Ovary (tissue), 9 donors: ENCODE results near the gene COG2. TPM values are rescaled to one million over a fixed set of nuclear protein-coding genes. Genes with fewer than 3 reads are reported as not detected.

Experiments
- DNase-seq, 5 donors: peaks; one replicate each; pipeline ENCODE4 v3.0.0-alpha.2; 2019 to 2020
- H3K27ac ChIP-seq, 2 donors: fragments of 200-600 bp; one replicate each; pipeline versions ENCODE4 v1.5.1 to v1.8.0; 2019 to 2022
- H3K27me3 ChIP-seq: fragments of 200-600 bp; one replicate; pipeline ENCODE4 v1.8.0; 2022
- H3K36me3 ChIP-seq: fragments of 200-600 bp; sonication (generic); one replicate; pipeline ENCODE4 v1.5.1; 2019
- H3K4me1 ChIP-seq: one replicate; pipeline ENCODE4 v1.8.1; 2013; ENCODE audit warnings: mild to moderate bottlenecking, moderate library complexity; ENCODE audit not compliant: insufficient read depth
- H3K4me3 ChIP-seq: fragments of 200-600 bp; sonication (generic); one replicate; pipeline ENCODE4 v1.5.1; 2017
- H3K9me3 ChIP-seq, 2 donors: fragments of 200-600 bp in 1 of 2; sonication (generic) in 1 of 2; one replicate each; pipeline versions ENCODE4 v1.5.1 to v1.8.1; 2013 to 2019; ENCODE audit warnings: mild to moderate bottlenecking in 1 of 2, moderate library complexity in 1 of 2
- EP300 ChIP-seq: sonication (generic); formaldehyde crosslinking; IDR thresholded peaks from one replicate; pipeline ENCODE4 v1.6.1; 2017; ENCODE audit warnings: antibody characterized with exemption
- POLR2A ChIP-seq: fragments of 450-650 bp; IDR thresholded peaks from one replicate; pipeline ENCODE4 v1.6.1; 2017; ENCODE audit warnings: antibody characterized with exemption, mild to moderate bottlenecking, moderate library complexity
- WGBS, 3 donors: extraction: QIAGEN DNeasy Blood & Tissue Kit in 1 of 3; methylation state at CpG; one replicate each; pipeline versions ENCODE4 v1.1.5 to v1.1.7; 2013 to 2017; 5-methylcytosine and 5-hydroxymethylcytosine counted together
- intact Hi-C, 4 donors: fragments of 100-400 bp; cut with DNase I; formaldehyde crosslinking; loops; one replicate each; pipeline versions ENCODE4 v1.11.0 to v1.15.1; 2022 to 2023
- polyA plus RNA-seq, 2 donors: library from polyadenylated mRNA; stranded (reverse); fragments of 200-250 nt in 1 of 2; fragments of 350-450 nt in 1 of 2; fragmentation: Illumina TruSeq in 1 of 2; extraction: RNeasy Lipid Tissue Mini Kit (QIAGEN cat#74804) in 1 of 2; gene quantifications; one replicate each; pipeline ENCODE4 v1.2.3, GENCODE V29; 2013 to 2014
- total RNA-seq, 7 donors: library from RNA; depleted of rRNA in 2 of 7; stranded (reverse); fragments of >200 nt in 2 of 7; fragmentation: NEBNext Ultra II Directional in 3 of 7; extraction: Animal tissue kit (Norgen Biotek cat#: 25700) in 3 of 7; gene quantifications; one replicate each; pipeline versions ENCODE4 v1.1.0 to v1.2.4, GENCODE V29; 2016 to 2023
- TF ChIP-seq, protein P1 (sequence below), 3 donors: fragments of 450-650 bp in 2 of 3; fragments of 200-600 bp in 1 of 3; IDR thresholded peaks; one replicate each; pipeline versions ENCODE4 v1.5.1 to v1.8.0; 2016 to 2022; ENCODE audit warnings: antibody characterized with exemption in 3 of 3, mild to moderate bottlenecking in 1 of 3
- donor health status: DM: no; HTN: no; CAD: no; lungs with moderate emphysema.
- donor health status: DM: no; HTN: no; CAD: no.
- donor health status: Bipolar disorder and iron deficiency.
- donor health status: DM: yes; HTN: yes; CAD: no.
- donor health status: DM: no; HTN: no; CAD: no.
- donor health status: DM: yes; HTN: yes; CAD: no.

The COG2 gene
- total and polyA plus RNA-seq, 9 donors, result 9.1 to 29.5 (median 21.5) TPM

- 83 to 88% (median 88%) methylated on average over 9 of the region's 9 CpGs for WGBS, 3 donors
- TF ChIP-seq, protein P1, sequence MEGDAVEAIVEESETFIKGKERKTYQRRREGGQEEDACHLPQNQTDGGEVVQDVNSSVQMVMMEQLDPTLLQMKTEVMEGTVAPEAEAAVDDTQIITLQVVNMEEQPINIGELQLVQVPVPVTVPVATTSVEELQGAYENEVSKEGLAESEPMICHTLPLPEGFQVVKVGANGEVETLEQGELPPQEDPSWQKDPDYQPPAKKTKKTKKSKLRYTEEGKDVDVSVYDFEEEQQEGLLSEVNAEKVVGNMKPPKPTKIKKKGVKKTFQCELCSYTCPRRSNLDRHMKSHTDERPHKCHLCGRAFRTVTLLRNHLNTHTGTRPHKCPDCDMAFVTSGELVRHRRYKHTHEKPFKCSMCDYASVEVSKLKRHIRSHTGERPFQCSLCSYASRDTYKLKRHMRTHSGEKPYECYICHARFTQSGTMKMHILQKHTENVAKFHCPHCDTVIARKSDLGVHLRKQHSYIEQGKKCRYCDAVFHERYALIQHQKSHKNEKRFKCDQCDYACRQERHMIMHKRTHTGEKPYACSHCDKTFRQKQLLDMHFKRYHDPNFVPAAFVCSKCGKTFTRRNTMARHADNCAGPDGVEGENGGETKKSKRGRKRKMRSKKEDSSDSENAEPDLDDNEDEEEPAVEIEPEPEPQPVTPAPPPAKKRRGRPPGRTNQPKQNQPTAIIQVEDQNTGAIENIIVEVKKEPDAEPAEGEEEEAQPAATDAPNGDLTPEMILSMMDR (IDR thresholded peaks at IDR 0.05), result no peak
- TF ChIP-seq EP300 (no peak), POLR2A (no peak)
- Histone ChIP-seq H3K4me3 (no peak overlapping the region), H3K27ac (no peak overlapping the region), H3K36me3 (no peaks in the 10 kb centered on the region), H3K4me1 (no peaks in the 10 kb centered on the region), H3K27me3 (no peaks in the 10 kb centered on the region), H3K9me3 (no peaks in the 10 kb centered on the region)
- intact Hi-C loops, result no loop called here
- no peak for DNase-seq
Measured at GRCh38 chr1:230706020-230706699, 63.9 kb downstream of the COG2 start.

DNA sequence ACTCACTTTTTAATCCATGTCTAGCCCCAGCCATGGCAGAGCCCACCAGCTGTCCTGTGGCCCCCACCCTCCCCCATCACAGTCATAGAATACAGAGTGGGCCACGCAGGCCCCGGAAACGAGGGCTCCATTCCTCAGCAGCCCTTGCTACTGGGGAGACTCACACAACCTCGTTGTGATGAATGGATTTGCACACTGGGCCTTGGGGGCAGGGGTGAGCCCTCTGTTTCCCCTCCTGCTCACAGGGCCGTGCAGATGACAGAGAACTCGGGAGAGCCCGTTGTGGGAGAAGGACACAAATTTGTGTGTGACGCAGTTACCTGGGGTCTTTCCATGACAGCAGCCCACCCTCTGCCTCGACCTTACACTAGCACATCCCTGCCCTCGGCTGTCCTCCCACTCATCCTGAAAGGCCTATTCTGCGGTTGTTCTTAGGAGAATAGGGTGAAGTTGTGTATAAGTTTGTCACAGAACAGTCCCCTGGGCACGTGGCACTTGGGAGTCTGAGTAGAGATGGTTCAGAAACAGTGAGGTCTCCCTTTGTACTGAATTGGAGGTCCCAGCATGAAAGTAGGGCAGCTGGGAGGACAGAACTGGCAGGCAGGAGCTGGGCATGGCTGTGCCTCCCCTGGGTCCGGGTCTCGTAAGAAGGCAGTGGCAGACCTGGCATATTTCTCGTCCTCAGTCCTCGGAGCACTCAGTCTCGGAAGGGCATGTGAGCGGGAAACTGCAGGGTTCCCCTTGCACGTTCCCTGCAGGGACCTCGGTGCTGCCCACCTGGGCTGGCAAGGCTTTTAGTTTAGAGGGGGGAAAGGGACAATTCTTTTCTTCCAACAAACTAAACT lies 64.8 kb downstream of the COG2 start:
- Histone ChIP-seq H3K4me1 (no peaks in the 10 kb centered on the region), H3K27me3 (no peaks in the 10 kb centered on the region), H3K4me3 (no peak overlapping the region), H3K36me3 (no peaks in the 10 kb centered on the region), H3K27ac (no peak overlapping the region), H3K9me3 (no peaks in the 10 kb centered on the region)
- TF ChIP-seq POLR2A (no peak), EP300 (no peak)
- TF ChIP-seq, protein P1 (IDR thresholded peaks at IDR 0.05), result no peak
- DNase-seq, result no peak
- 81 to 86% (median 82%) methylated on average over 20 of the region's 20 CpGs for WGBS, 3 donors
- intact Hi-C loops, result no loop called here

DNA sequence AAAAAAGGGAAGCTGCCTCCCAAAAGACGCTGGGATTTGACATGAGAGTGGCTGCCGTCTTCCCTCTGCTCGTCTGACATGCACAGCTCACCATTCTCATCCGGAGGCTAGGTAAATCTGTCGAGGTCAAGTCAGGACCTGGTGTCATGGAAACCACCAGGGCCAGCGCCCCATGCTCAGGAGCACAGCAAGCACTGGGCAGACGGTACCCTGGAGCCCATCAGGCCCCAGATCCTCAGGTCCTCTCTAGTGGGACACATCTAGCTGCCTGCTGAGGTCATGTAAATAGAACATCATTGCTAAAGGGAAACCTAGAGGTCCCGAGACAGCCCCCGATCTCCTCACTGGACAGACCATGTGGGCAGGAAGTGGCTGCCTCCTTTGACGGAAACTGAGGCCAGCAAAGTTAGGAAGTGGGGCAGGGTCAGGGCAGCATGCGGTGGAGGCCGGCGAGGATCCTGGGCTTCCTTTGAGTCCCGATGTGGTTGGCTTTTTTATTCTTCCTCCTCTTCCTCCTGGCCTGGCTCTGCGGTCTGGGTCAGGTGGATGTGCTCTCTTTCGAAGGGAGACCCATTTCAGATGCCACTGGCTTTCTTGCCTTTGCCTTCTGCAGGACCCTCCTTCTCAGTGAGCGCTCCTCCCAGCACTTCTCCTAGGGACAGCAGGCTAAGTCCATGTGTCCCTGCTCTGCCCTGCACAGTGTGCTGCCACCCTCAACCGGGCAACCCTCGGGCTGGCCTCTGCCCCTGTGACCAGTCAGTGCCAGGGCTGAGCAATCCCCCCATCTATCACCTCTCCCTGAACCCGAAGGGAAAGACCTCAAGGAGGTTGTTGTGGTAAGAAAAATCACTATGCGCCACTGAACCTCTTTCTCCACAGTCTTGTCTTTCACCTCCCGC lies 65.7 kb downstream of the COG2 start:
- no peak for DNase-seq
- no peaks in the 10 kb centered on the region for H3K4me1 ChIP-seq
- 76 to 80% (median 78%) methylated on average over 22 of the region's 22 CpGs for WGBS, 3 donors
- intact Hi-C loops, result no loop called here
- no peak overlapping the region for H3K27ac ChIP-seq
- no peak overlapping the region for H3K4me3 ChIP-seq
- no peaks in the 10 kb centered on the region for H3K9me3 ChIP-seq
- H3K36me3 ChIP-seq, result no peaks in the 10 kb centered on the region
- TF ChIP-seq, protein P1 (IDR thresholded peaks at IDR 0.05), result no peak
- TF ChIP-seq EP300, result no peak
- no peak for TF ChIP-seq POLR2A
- H3K27me3 ChIP-seq, result no peaks in the 10 kb centered on the region
